Upper lobe of left lung (tissue), 6 donors: Measurements from ENCODE around the gene ZNF438. TPM values are rescaled to one million over a fixed set of nuclear protein-coding genes. Genes with fewer than 3 reads are reported as not detected.

Experiments
- ATAC-seq, 2 donors: fragments of 200-7000 bp; cut with Tn5 transposase; one replicate each; pipeline ENCODE4 v1.9.1; 2022; ENCODE audit warnings: mild to moderate bottlenecking in 2 of 2, moderate library complexity in 2 of 2; ENCODE audit not compliant: low FRiP score in 2 of 2
- DNase-seq, 2 donors: peaks; one replicate each; pipeline ENCODE4 v3.0.0-alpha.2; 2019 to 2020
- H3K27ac ChIP-seq, 4 donors: fragments of 200-600 bp; sonication (generic); one replicate each; pipeline ENCODE4 v1.5.1; 2016 to 2019
- H3K27me3 ChIP-seq, 4 donors: fragments of 200-600 bp; sonication (generic); one replicate each; pipeline ENCODE4 v1.5.1; 2017 to 2019
- H3K36me3 ChIP-seq, 4 donors: fragments of 200-600 bp; sonication (generic); one replicate each; pipeline ENCODE4 v1.5.1; 2016 to 2019
- H3K4me1 ChIP-seq, 4 donors: fragments of 200-600 bp; sonication (generic); one replicate each; pipeline ENCODE4 v1.5.1; 2018 to 2019
- H3K4me3 ChIP-seq, 4 donors: fragments of 200-600 bp; sonication (generic); one replicate each; pipeline ENCODE4 v1.5.1; 2017 to 2019; ENCODE audit warnings: mild to moderate bottlenecking in 2 of 4, moderate library complexity in 1 of 4
- H3K9me3 ChIP-seq, 4 donors: fragments of 200-600 bp; sonication (generic); one replicate each; pipeline ENCODE4 v1.5.1; 2018 to 2019
- CTCF ChIP-seq, 6 experiments: fragments of 450-650 bp in 4 of 6; fragments of 200-600 bp in 2 of 6; sonication (generic) in 2 of 6; IDR thresholded peaks; one replicate each; pipeline ENCODE4 v1.5.1; 2016 to 2019; ENCODE audit warnings: antibody characterized with exemption in 6 of 6
- EP300 ChIP-seq, 4 donors: sonication (generic); formaldehyde crosslinking; IDR thresholded peaks; one replicate each; pipeline ENCODE4 v1.5.1; 2017; ENCODE audit warnings: antibody characterized with exemption in 4 of 4, control low read depth in 2 of 4
- POLR2A ChIP-seq, 4 donors: fragments of 450-650 bp; IDR thresholded peaks; one replicate each; pipeline ENCODE4 v1.5.1; 2016 to 2017; ENCODE audit warnings: antibody characterized with exemption in 4 of 4, mild to moderate bottlenecking in 2 of 4
- POLR2AphosphoS5 ChIP-seq, 2 donors: sonication (generic); formaldehyde crosslinking; IDR thresholded peaks; one replicate each; pipeline ENCODE4 v1.5.1; 2017; ENCODE audit warnings: antibody characterized with exemption in 2 of 2
- WGBS, 2 donors: methylation state at CpG; one replicate each; pipeline ENCODE4 v1.1.5; 2017 to 2018; 5-methylcytosine and 5-hydroxymethylcytosine counted together
- total RNA-seq, 6 donors: library from RNA; depleted of rRNA in 4 of 6; stranded (reverse); fragments of >200 nt in 4 of 6; gene quantifications; one replicate each; pipeline versions ENCODE4 v1.1.0 to v1.2.1, GENCODE V29; 2016 to 2021
- donor health status: DM: no; HTN: no; CAD: no; lungs with moderate emphysema.
- donor health status: DM: no; HTN: yes; CAD: no; lungs with severe emphysema.

ZNF438 gene
- total RNA-seq, 6 donors from 2014 or later = 10.5 to 25.1 (median 13.7) TPM

- ATAC-seq (no peak), DNase-seq (no peak)
- H3K4me1 ChIP-seq = peaks cover 0 to 10% (median 3%) of the 10 kb centered on the region in 4 donors
- H3K36me3 ChIP-seq = no peaks in the 10 kb centered on the region
- H3K27ac ChIP-seq = no peak overlapping the region
- no peaks in the 10 kb centered on the region for H3K27me3 ChIP-seq
- whole genome bisulfite sequencing, 2 donors = 88 to 96% methylated on average over 2 of the region's 2 CpGs
- H3K4me3 ChIP-seq = no peak overlapping the region
- no peaks in the 10 kb centered on the region for H3K9me3 ChIP-seq
- no peak for TF ChIP-seq POLR2AphosphoS5 (IDR thresholded peaks at IDR 0.05)
- TF ChIP-seq POLR2A (IDR thresholded peaks at IDR 0.05) = no peak
- TF ChIP-seq EP300 (IDR thresholded peaks at IDR 0.05) = no peak
- no peak for TF ChIP-seq CTCF (IDR thresholded peaks at IDR 0.05)
Observed at GRCh38 chr10:30866896-30867295, 164.8 kb downstream of the ZNF438 start.

GRCh38 chr10:30865141-30865926, 166.3 kb downstream of the ZNF438 start:
- TF ChIP-seq EP300 (IDR thresholded peaks at IDR 0.05) (no peak), POLR2AphosphoS5 (IDR thresholded peaks at IDR 0.05) (no peak), CTCF (IDR thresholded peaks at IDR 0.05) (no peak)
- H3K27ac ChIP-seq = no peak overlapping the region
- H3K4me1 ChIP-seq = peaks cover 0 to 10% (median 3%) of the 10 kb centered on the region in 4 donors
- no peak overlapping the region for H3K4me3 ChIP-seq
- no peaks in the 10 kb centered on the region for H3K9me3 ChIP-seq
- ATAC-seq = peak in 1 of 2 donors; percentile 69
- no peaks in the 10 kb centered on the region for H3K27me3 ChIP-seq
- no peak for DNase-seq
- 57 to 58% methylated on average over 7 of the region's 7 CpGs for WGBS, 2 donors
- H3K36me3 ChIP-seq = no peaks in the 10 kb centered on the region

GRCh38 chr10:30863516-30864210, 168.0 kb downstream of the ZNF438 start:
- peaks cover 0 to 19% (median 9%) of the 10 kb centered on the region in 4 donors for H3K4me1 ChIP-seq
- no peak for DNase-seq
- 83 to 93% methylated on average over 9 of the region's 9 CpGs for WGBS, 2 donors
- peak overlapping the region in 2 of 4 donors; percentile 1 to 41 for H3K27ac ChIP-seq
- ATAC-seq = no peak
- no peaks in the 10 kb centered on the region for H3K36me3 ChIP-seq
- no peaks in the 10 kb centered on the region for H3K9me3 ChIP-seq
- H3K27me3 ChIP-seq = no peaks in the 10 kb centered on the region
- H3K4me3 ChIP-seq = no peak overlapping the region
- TF ChIP-seq EP300 (IDR thresholded peaks at IDR 0.05) (no peak), CTCF (IDR thresholded peaks at IDR 0.05) (no peak), POLR2A (IDR thresholded peaks at IDR 0.05) (no peak), POLR2AphosphoS5 (IDR thresholded peaks at IDR 0.05) (no peak)

- no peaks in the 10 kb centered on the region for H3K27me3 ChIP-seq
- DNase-seq (no peak), ATAC-seq (peak in 1 of 2 donors; percentile 66)
- H3K4me1 ChIP-seq = peaks cover 4 to 31% (median 20%) of the 10 kb centered on the region in 4 donors
- TF ChIP-seq CTCF (IDR thresholded peaks at IDR 0.05) = no peak
- TF ChIP-seq POLR2A (IDR thresholded peaks at IDR 0.05) = no peak
- no peak for TF ChIP-seq EP300 (IDR thresholded peaks at IDR 0.05)
- no peak for TF ChIP-seq POLR2AphosphoS5 (IDR thresholded peaks at IDR 0.05)
- H3K4me3 ChIP-seq = no peak overlapping the region
- peak overlapping the region in 1 of 4 donors; percentile 41 for H3K27ac ChIP-seq
- no peaks in the 10 kb centered on the region for H3K9me3 ChIP-seq
- H3K36me3 ChIP-seq = no peaks in the 10 kb centered on the region
- WGBS, 2 donors = 65 to 75% methylated on average over 2 of the region's 2 CpGs
Observed at GRCh38 chr10:30862486-30862885, 169.2 kb downstream of the ZNF438 start.
